ENCODE measurements around the gene PLA2G5. TPM values are rescaled to one million over a fixed set of nuclear protein-coding genes. Genes with fewer than 3 reads are reported as not detected.

PLA2G5 gene
- total RNA-seq, 2 donors from 2014 or later = not detected

DNA sequence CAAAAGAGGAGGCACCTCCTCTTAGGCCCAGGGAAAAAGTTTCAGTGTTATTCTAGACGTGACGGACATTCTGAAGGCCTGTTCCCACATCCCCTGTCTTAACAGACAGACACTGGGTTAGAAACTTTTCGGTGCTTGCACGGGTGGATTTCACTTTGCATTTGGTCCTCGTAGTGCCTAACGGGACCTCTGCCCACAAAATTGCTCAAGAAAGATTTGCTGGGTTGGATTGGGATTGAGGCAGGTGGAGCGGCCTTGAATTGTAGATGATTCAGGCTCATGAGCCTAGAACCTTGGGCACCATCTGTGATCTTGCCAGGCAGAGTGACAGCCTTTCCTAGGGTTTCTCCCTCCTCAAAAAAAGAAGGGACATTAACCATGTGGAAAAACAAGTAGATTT is 2.8 kb downstream of the PLA2G5 start:
- no peak for DNase-seq
- H3K27ac ChIP-seq (ENCODE audit: low read depth, low read length) = no peak overlapping the region
- Mint-ChIP-seq H3K4me1 (no peaks in the 10 kb centered on the region), H3K4me3 (no peak overlapping the region), H3K9me3 (peaks cover 2% of the 10 kb centered on the region), H3K27ac (no peak overlapping the region), H3K27me3 (ENCODE audit: insufficient read depth) (peaks cover 3% of the 10 kb centered on the region), H3K36me3 (ENCODE audit: low read depth) (no peaks in the 10 kb centered on the region)
- TF ChIP-seq, protein P1, sequence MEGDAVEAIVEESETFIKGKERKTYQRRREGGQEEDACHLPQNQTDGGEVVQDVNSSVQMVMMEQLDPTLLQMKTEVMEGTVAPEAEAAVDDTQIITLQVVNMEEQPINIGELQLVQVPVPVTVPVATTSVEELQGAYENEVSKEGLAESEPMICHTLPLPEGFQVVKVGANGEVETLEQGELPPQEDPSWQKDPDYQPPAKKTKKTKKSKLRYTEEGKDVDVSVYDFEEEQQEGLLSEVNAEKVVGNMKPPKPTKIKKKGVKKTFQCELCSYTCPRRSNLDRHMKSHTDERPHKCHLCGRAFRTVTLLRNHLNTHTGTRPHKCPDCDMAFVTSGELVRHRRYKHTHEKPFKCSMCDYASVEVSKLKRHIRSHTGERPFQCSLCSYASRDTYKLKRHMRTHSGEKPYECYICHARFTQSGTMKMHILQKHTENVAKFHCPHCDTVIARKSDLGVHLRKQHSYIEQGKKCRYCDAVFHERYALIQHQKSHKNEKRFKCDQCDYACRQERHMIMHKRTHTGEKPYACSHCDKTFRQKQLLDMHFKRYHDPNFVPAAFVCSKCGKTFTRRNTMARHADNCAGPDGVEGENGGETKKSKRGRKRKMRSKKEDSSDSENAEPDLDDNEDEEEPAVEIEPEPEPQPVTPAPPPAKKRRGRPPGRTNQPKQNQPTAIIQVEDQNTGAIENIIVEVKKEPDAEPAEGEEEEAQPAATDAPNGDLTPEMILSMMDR (conservative IDR thresholded peaks at IDR 0.05) = no peak
- H3K4me1 ChIP-seq (ENCODE audit: control insufficient read depth, insufficient read depth, low read length) = no peaks in the 10 kb centered on the region
- WGBS, 2 experiments (ENCODE audit: insufficient coverage in 1 of 2, insufficient read length in 1 of 2) = 84 to 90% methylated on average over 3 to 7 of the region's 7 CpGs
- H3K27me3 ChIP-seq (ENCODE audit: control insufficient read depth, insufficient read depth, low read length, poor library complexity, severe bottlenecking) = no peaks in the 10 kb centered on the region
- H3K9me3 ChIP-seq (ENCODE audit: control insufficient read depth, low read length) = peaks cover 6% of the 10 kb centered on the region
- no peaks in the 10 kb centered on the region for H3K36me3 ChIP-seq (ENCODE audit: control insufficient read depth, insufficient read depth, low read length)
- H3K9ac ChIP-seq (ENCODE audit: extremely low read depth, low read length, poor library complexity, severe bottlenecking) = no peak overlapping the region
- H3K4me3 ChIP-seq (ENCODE audit: low read length) = no peak overlapping the region

- no peaks in the 10 kb centered on the region for H3K27me3 ChIP-seq (ENCODE audit: control insufficient read depth, insufficient read depth, low read length, poor library complexity, severe bottlenecking)
- DNase-seq = no peak
- Mint-ChIP-seq H3K27ac (no peak overlapping the region), H3K36me3 (ENCODE audit: low read depth) (no peaks in the 10 kb centered on the region), H3K4me1 (no peaks in the 10 kb centered on the region), H3K27me3 (ENCODE audit: insufficient read depth) (peaks cover 3% of the 10 kb centered on the region), H3K9me3 (no peaks in the 10 kb centered on the region), H3K4me3 (no peak overlapping the region)
- H3K9ac ChIP-seq (ENCODE audit: extremely low read depth, low read length, poor library complexity, severe bottlenecking) = no peak overlapping the region
- no peaks in the 10 kb centered on the region for H3K4me1 ChIP-seq (ENCODE audit: control insufficient read depth, insufficient read depth, low read length)
- 95 to 98% methylated on average over 2 of the region's 2 CpGs for WGBS, 2 experiments (ENCODE audit: insufficient coverage in 1 of 2, insufficient read length in 1 of 2)
- H3K9me3 ChIP-seq (ENCODE audit: control insufficient read depth, low read length) = peaks cover 6% of the 10 kb centered on the region
- no peak overlapping the region for H3K4me3 ChIP-seq (ENCODE audit: low read length)
- H3K27ac ChIP-seq (ENCODE audit: low read depth, low read length) = no peak overlapping the region
- TF ChIP-seq, protein P1 (conservative IDR thresholded peaks at IDR 0.05) = no peak
- no peaks in the 10 kb centered on the region for H3K36me3 ChIP-seq (ENCODE audit: control insufficient read depth, insufficient read depth, low read length)
Measured at GRCh38 chr1:20073256-20073655, 3.3 kb downstream of the PLA2G5 start.

- no peak overlapping the region for H3K4me3 Mint-ChIP-seq
- no peak overlapping the region for H3K27ac Mint-ChIP-seq
- no peaks in the 10 kb centered on the region for H3K36me3 Mint-ChIP-seq (ENCODE audit: low read depth)
- H3K27me3 Mint-ChIP-seq (ENCODE audit: insufficient read depth) = peaks cover 3% of the 10 kb centered on the region
- no peaks in the 10 kb centered on the region for H3K4me1 Mint-ChIP-seq
- Histone ChIP-seq H3K4me1 (ENCODE audit: control insufficient read depth, insufficient read depth, low read length) (no peaks in the 10 kb centered on the region), H3K9ac (ENCODE audit: extremely low read depth, low read length, poor library complexity, severe bottlenecking) (no peak overlapping the region), H3K27ac (ENCODE audit: low read depth, low read length) (no peak overlapping the region), H3K27me3 (ENCODE audit: control insufficient read depth, insufficient read depth, low read length, poor library complexity, severe bottlenecking) (no peaks in the 10 kb centered on the region), H3K36me3 (ENCODE audit: control insufficient read depth, insufficient read depth, low read length) (no peaks in the 10 kb centered on the region), H3K4me3 (ENCODE audit: low read length) (no peak overlapping the region), H3K9me3 (ENCODE audit: control insufficient read depth, low read length) (peaks cover 6% of the 10 kb centered on the region)
- H3K9me3 Mint-ChIP-seq = no peaks in the 10 kb centered on the region
- no peak for DNase-seq
- TF ChIP-seq, protein P1 (conservative IDR thresholded peaks at IDR 0.05) = no peak
- 89 to 96% methylated on average over 11 of the region's 11 CpGs for WGBS, 2 experiments (ENCODE audit: insufficient coverage in 1 of 2, insufficient read length in 1 of 2)
Measured at GRCh38 chr1:20074055-20074724, 4.2 kb downstream of the PLA2G5 start.

All from endodermal cell (in vitro differentiated cells).